Testis (tissue), 3 donors: ENCODE measurements around the gene CD200. TPM values are rescaled to one million over a fixed set of nuclear protein-coding genes. Genes with fewer than 3 reads are reported as not detected.

Experiments used
- DNase-seq: peaks from one replicate; pipeline ENCODE4 v3.0.0-alpha.2; 2019
- H3K27ac ChIP-seq, 2 donors: fragments of 200-600 bp; sonication (generic); one replicate each; pipeline ENCODE4 v1.5.1; 2019
- H3K27me3 ChIP-seq: fragments of 200-600 bp; sonication (generic); one replicate; pipeline ENCODE4 v1.5.1; 2019
- H3K36me3 ChIP-seq: fragments of 200-600 bp; sonication (generic); one replicate; pipeline ENCODE4 v1.5.1; 2017; ENCODE audit warnings: low read depth; ENCODE audit errors: missing control alignments
- H3K4me1 ChIP-seq: fragments of 200-600 bp; sonication (generic); one replicate; pipeline ENCODE4 v1.5.1; 2019
- H3K4me3 ChIP-seq, 2 donors: fragments of 200-600 bp; sonication (generic); one replicate each; pipeline ENCODE4 v1.5.1; 2017 to 2019
- H3K9me3 ChIP-seq: fragments of 200-600 bp; sonication (generic); one replicate; pipeline ENCODE4 v1.5.1; 2017
- CTCF ChIP-seq, 3 experiments: fragments of 450-650 bp in 2 of 3; fragments of 200-600 bp in 1 of 3; sonication (generic) in 1 of 3; IDR thresholded peaks; one replicate each; pipeline ENCODE4 v1.5.1; 2016 to 2019; ENCODE audit warnings: antibody characterized with exemption in 3 of 3, mild to moderate bottlenecking in 2 of 3, moderate library complexity in 1 of 3
- POLR2A ChIP-seq: fragments of 450-650 bp; IDR thresholded peaks from one replicate; pipeline ENCODE4 v1.6.1; 2017; ENCODE audit warnings: antibody characterized with exemption, mild to moderate bottlenecking, moderate library complexity
- WGBS, 2 donors: methylation state at CpG; one replicate each; pipeline ENCODE4 v1.1.5; 2018; 5-methylcytosine and 5-hydroxymethylcytosine counted together
- intact Hi-C: fragments of 100-400 bp; cut with DNase I; formaldehyde crosslinking; loops from one replicate; pipeline ENCODE4 v1.15.1; 2023; ENCODE audit warnings: low total_unique reads
- polyA plus RNA-seq: library from polyadenylated mRNA; stranded (reverse); fragments of 350-450 nt; fragmentation: Illumina TruSeq; extraction: RNeasy Lipid Tissue Mini Kit (QIAGEN cat#74804); gene quantifications from one replicate; pipeline ENCODE4 v1.2.3, GENCODE V29; 2014; ENCODE audit warnings: low read depth, low replicate concordance; ENCODE audit not compliant: insufficient read depth
- total RNA-seq, 2 donors: library from RNA; depleted of rRNA; stranded (reverse); fragments of >200 nt; gene quantifications; one replicate each; pipeline ENCODE4 v1.2.3, GENCODE V29; 2016

The CD200 gene
- total and polyA plus RNA-seq, 3 donors from 2014 or later = 3.4 to 8.5 (median 6.3) TPM

GRCh38 chr3:112379020-112379690, 46.2 kb downstream of the CD200 start:
- H3K4me1 ChIP-seq = no peaks in the 10 kb centered on the region
- H3K27me3 ChIP-seq = no peaks in the 10 kb centered on the region
- intact Hi-C loops = no loop called here
- no peak overlapping the region for H3K4me3 ChIP-seq
- 84 to 92% methylated on average over 7 of the region's 7 CpGs for WGBS, 2 donors
- H3K9me3 ChIP-seq = no peaks in the 10 kb centered on the region
- H3K36me3 ChIP-seq = no peaks in the 10 kb centered on the region
- TF ChIP-seq POLR2A (no peak), CTCF (IDR thresholded peaks at IDR 0.05) (no peak)
- DNase-seq = no peak
- no peak overlapping the region for H3K27ac ChIP-seq

GRCh38 chr3:112381673-112382542, 49.0 kb downstream of the CD200 start:
- no peak for DNase-seq
- Histone ChIP-seq H3K36me3 (no peaks in the 10 kb centered on the region), H3K27me3 (no peaks in the 10 kb centered on the region), H3K4me3 (no peak overlapping the region), H3K4me1 (no peaks in the 10 kb centered on the region), H3K27ac (no peak overlapping the region), H3K9me3 (no peaks in the 10 kb centered on the region)
- 82% methylated on average over 7 of the region's 7 CpGs for WGBS, 2 donors
- no peak for TF ChIP-seq CTCF (IDR thresholded peaks at IDR 0.05)
- TF ChIP-seq POLR2A = no peak
- intact Hi-C loops = no loop called here

- 88 to 90% methylated on average over 7 of the region's 7 CpGs for WGBS, 2 donors
- Histone ChIP-seq H3K9me3 (no peaks in the 10 kb centered on the region), H3K27ac (no peak overlapping the region), H3K27me3 (no peaks in the 10 kb centered on the region), H3K36me3 (no peaks in the 10 kb centered on the region), H3K4me1 (no peaks in the 10 kb centered on the region), H3K4me3 (no peak overlapping the region)
- intact Hi-C loops = no loop called here
- TF ChIP-seq CTCF (IDR thresholded peaks at IDR 0.05) (no peak), POLR2A (no peak)
- DNase-seq = no peak
These were observed 49.7 kb downstream of the CD200 start for GRCh38 chr3:112382543-112383160.

GRCh38 chr3:112384769-112385168, 51.8 kb downstream of the CD200 start:
- Histone ChIP-seq H3K27ac (no peak overlapping the region), H3K27me3 (no peaks in the 10 kb centered on the region), H3K9me3 (no peaks in the 10 kb centered on the region), H3K4me3 (no peak overlapping the region), H3K4me1 (no peaks in the 10 kb centered on the region), H3K36me3 (no peaks in the 10 kb centered on the region)
- TF ChIP-seq CTCF (IDR thresholded peaks at IDR 0.05) (no peak), POLR2A (no peak)
- DNase-seq = no peak
- intact Hi-C loops = no loop called here
